Upper lobe of right lung (tissue), 1 donor: ENCODE data around the gene SDCCAG8. TPM values are rescaled to one million over a fixed set of nuclear protein-coding genes. Genes with fewer than 3 reads are reported as not detected.
"Not testable (repeated sequence)": the region's sequence is repeated elsewhere in the genome, so short reads cannot be mapped to it uniquely, and the experiment has no call there.

Experiments
- ATAC-seq: fragments of 200-7000 bp; cut with Tn5 transposase; one replicate; pipeline ENCODE4 v1.9.1; 2020; ENCODE audit warnings: mild to moderate bottlenecking, moderate library complexity
- DNase-seq: peaks from one replicate; pipeline ENCODE4 v3.0.0-alpha.2; 2020
- H3K27ac ChIP-seq: fragments of 200-600 bp; one replicate; pipeline ENCODE4 v1.8.0; 2022
- H3K27me3 ChIP-seq: fragments of 200-600 bp; one replicate; pipeline ENCODE4 v1.8.0; 2022; ENCODE audit warnings: mild to moderate bottlenecking
- H3K36me3 ChIP-seq: fragments of 200-600 bp; one replicate; pipeline ENCODE4 v1.8.0; 2022
- H3K4me1 ChIP-seq: fragments of 200-600 bp; one replicate; pipeline ENCODE4 v1.8.0; 2022
- H3K4me3 ChIP-seq: fragments of 200-600 bp; one replicate; pipeline ENCODE4 v1.8.0; 2022; ENCODE audit warnings: mild to moderate bottlenecking
- H3K9me3 ChIP-seq: fragments of 200-600 bp; one replicate; pipeline ENCODE4 v1.8.0; 2022
- intact Hi-C: fragments of 100-400 bp; cut with DNase I; formaldehyde crosslinking; loops from one replicate; pipeline ENCODE4 v1.11.0; 2022
- total RNA-seq: library from RNA; stranded (reverse); fragmentation: NEBNext Ultra II Directional; extraction: Animal tissue kit (Norgen Biotek cat#: 25700); gene quantifications from one replicate; pipeline ENCODE4 v1.2.1, GENCODE V29; 2021
- TF ChIP-seq, protein P1 (sequence below): fragments of 200-600 bp; IDR thresholded peaks from one replicate; pipeline ENCODE4 v1.8.0; 2022; ENCODE audit warnings: antibody characterized with exemption
- donor health status: DM: no; HTN: yes; CAD: no; lungs with severe emphysema.

SDCCAG8 gene
- total RNA-seq, 1 donor from 2014 or later: 71.9 TPM

DNA sequence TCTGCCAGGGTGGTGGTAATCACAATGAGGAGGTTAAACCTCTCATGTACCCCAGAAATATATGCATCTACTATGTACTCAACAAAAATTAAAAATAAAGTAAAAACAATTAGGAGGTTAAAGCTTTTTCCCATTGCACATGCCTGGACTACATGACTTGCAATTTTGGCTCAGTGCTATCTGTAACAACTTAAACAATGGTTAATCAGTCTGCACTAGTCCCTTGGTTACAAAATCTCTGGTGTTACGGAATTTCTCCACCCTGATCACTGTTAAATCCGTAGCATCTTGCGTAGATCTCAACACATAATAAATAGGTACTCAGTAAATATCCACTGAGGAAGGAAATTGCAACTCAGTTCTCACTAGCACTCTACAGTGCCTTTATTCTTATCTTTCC, 66.5 kb downstream of the SDCCAG8 start:
- Histone ChIP-seq H3K27me3 (no peaks in the 10 kb centered on the region), H3K4me3 (no peak overlapping the region), H3K27ac (no peak overlapping the region), H3K9me3 (no peaks in the 10 kb centered on the region), H3K36me3 (peaks cover 16% of the 10 kb centered on the region), H3K4me1 (no peaks in the 10 kb centered on the region)
- ATAC-seq (peak; percentile 14), DNase-seq (no peak)
- TF ChIP-seq, protein P1, sequence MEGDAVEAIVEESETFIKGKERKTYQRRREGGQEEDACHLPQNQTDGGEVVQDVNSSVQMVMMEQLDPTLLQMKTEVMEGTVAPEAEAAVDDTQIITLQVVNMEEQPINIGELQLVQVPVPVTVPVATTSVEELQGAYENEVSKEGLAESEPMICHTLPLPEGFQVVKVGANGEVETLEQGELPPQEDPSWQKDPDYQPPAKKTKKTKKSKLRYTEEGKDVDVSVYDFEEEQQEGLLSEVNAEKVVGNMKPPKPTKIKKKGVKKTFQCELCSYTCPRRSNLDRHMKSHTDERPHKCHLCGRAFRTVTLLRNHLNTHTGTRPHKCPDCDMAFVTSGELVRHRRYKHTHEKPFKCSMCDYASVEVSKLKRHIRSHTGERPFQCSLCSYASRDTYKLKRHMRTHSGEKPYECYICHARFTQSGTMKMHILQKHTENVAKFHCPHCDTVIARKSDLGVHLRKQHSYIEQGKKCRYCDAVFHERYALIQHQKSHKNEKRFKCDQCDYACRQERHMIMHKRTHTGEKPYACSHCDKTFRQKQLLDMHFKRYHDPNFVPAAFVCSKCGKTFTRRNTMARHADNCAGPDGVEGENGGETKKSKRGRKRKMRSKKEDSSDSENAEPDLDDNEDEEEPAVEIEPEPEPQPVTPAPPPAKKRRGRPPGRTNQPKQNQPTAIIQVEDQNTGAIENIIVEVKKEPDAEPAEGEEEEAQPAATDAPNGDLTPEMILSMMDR: no peak
- intact Hi-C loops: no loop called here

DNA sequence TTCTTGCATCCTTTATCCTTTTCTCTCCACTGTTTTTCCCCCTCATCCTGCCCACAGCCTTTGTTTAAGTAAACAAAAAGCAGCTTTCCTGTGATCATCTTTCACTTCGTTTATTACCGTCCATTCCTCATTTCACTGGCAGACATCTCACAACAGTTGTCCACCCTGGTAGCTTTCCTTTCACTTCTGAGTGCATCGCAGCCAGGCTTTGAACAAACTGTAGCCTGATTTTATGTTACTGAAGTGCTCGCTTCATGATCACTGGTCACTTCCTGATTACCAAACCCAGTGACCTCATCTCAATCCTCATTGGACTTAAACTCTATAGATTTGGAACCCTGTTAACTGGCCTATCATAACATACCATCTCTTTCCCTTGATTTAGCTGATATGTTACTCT, 67.7 kb downstream of the SDCCAG8 start:
- H3K27ac ChIP-seq: no peak overlapping the region
- no peaks in the 10 kb centered on the region for H3K9me3 ChIP-seq
- peaks cover 10% of the 10 kb centered on the region for H3K36me3 ChIP-seq
- no peak overlapping the region for H3K4me3 ChIP-seq
- intact Hi-C loops: no loop called here
- ATAC-seq: peak; percentile 41
- no peaks in the 10 kb centered on the region for H3K27me3 ChIP-seq
- TF ChIP-seq, protein P1: no peak
- no peak for DNase-seq
- no peaks in the 10 kb centered on the region for H3K4me1 ChIP-seq

DNA sequence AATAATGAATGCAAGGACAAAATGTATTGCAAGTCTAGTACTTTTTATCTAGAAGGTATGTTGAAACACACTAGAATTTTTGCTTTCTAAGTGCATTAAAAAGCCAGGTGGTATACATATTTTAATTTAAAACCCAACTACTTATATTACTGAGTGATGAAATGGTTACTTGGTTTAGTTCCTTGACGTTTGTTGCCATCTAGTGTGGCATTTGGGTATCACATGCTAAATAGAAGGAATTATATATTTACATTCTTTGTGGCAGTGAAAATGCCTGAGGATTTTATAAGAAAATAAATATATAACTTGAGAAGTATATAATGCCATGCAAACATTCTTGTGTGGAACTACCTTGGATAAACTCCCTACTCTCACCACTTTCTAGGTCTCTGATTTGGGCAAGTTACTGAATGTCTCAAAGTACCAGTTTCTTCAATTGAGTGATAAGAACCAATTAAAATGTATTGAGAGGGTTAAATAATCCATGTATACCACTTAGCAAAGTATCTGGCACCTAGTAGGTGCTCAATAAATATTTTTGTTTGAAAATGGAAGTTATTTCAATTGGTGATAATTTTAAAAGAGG, 69.6 kb downstream of the SDCCAG8 start:
- H3K4me3 ChIP-seq: no peak overlapping the region
- intact Hi-C loops: no loop called here
- ATAC-seq: peak; percentile 82
- H3K4me1 ChIP-seq: no peaks in the 10 kb centered on the region
- no peaks in the 10 kb centered on the region for H3K27me3 ChIP-seq
- H3K27ac ChIP-seq: no peak overlapping the region
- no peak for DNase-seq
- H3K9me3 ChIP-seq: no peaks in the 10 kb centered on the region
- TF ChIP-seq, protein P1: peak; percentile 81
- peaks cover 10% of the 10 kb centered on the region for H3K36me3 ChIP-seq

DNA sequence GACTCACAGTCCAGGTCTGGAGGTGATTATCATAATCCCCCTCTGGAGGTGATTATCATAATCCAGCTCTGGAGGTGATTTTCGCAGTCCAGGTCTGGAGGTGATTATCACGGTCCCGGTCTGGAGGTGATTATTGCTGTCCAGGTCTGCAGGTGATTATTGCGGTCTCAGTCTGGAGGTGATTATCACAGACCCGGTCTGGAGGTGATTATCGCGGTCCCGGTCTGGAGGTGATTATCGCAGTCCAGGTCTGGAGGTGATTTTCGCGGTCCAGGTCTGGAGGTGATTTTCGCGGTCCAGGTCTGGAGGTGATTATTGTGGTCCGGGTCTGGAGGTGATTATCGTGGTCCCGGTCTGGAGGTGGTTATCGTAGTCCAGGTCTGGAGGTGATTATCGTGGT, 76.6 kb downstream of the SDCCAG8 start:
- peaks cover 59% of the 10 kb centered on the region for H3K36me3 ChIP-seq
- H3K4me3 ChIP-seq: no peak overlapping the region
- no peaks in the 10 kb centered on the region for H3K4me1 ChIP-seq
- H3K9me3 ChIP-seq: no peaks in the 10 kb centered on the region
- DNase-seq: no peak
- no peaks in the 10 kb centered on the region for H3K27me3 ChIP-seq
- no peak for ATAC-seq
- H3K27ac ChIP-seq: no peak overlapping the region
- intact Hi-C loops: no loop called here
- TF ChIP-seq, protein P1: no peak

DNA sequence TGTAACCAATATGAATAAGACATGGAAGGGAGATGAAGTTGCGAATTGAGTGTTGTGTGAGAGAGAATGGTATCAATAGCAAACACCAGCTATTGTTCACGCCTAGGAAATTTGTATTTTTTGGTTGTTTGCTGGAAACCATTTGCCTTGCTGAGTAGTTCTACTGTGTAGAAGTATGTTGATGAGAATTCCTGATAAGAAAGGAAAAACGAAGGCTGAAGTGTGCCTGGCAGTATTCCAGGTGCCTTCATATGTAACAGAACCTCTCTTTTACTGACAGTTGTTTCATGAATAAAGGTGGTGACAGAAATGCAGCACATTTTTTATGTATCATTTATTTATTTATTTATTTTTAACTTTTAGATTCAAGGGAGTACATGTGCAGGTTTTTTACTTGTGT, 79.5 kb downstream of the SDCCAG8 start:
- Histone ChIP-seq H3K4me3 (no peak overlapping the region), H3K4me1 (no peaks in the 10 kb centered on the region), H3K27me3 (no peaks in the 10 kb centered on the region), H3K9me3 (no peaks in the 10 kb centered on the region), H3K36me3 (peaks cover 68% of the 10 kb centered on the region), H3K27ac (no peak overlapping the region)
- DNase-seq (no peak), ATAC-seq (no peak)
- intact Hi-C loops: no loop called here
- TF ChIP-seq, protein P1: no peak

DNA sequence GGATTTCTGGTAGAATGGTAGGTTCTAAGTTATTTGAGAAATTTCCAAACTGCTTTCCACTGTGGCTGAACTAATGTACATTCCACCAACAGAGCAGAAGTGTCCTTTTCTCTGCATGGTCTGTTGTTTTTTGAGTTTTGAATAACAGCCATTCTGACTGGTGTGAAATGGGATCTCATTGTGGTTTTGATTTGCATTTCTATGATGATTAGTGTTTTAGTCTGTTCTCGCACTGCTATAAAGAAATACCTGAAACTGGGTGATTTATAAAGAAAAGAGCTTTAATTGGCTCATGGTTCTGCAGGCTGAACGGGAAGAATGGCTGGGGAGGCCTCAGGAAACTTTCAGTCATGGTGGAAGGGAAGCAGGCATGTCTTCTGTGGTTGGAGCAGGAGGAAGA, 80.3 kb downstream of the SDCCAG8 start:
- Histone ChIP-seq H3K4me1 (no peaks in the 10 kb centered on the region), H3K27ac (no peak overlapping the region), H3K27me3 (no peaks in the 10 kb centered on the region), H3K36me3 (peaks cover 65% of the 10 kb centered on the region), H3K9me3 (no peaks in the 10 kb centered on the region), H3K4me3 (no peak overlapping the region)
- TF ChIP-seq, protein P1: no peak
- ATAC-seq (no peak), DNase-seq (no peak)
- intact Hi-C loops: no loop called here

DNA sequence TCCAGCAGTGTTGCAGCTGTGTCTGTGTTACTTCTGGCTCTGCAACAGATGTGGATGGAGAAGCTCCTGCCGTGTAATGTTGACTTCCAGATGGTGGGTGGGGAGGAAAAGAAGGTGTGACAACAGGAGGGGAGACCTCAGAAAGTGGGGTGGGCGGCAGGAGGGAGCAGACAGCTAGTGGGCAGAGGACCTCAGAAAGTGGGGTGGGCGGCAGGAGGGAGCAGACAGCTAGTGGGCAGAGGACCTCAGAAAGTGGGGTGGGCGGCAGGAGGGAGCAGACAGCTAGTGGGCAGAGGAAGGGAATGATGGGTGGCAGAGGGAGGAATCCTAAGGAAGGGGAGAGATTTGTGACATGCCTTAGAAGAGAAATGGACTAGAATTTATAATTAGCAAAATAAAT, 83.0 kb downstream of the SDCCAG8 start:
- ATAC-seq, H3K4me3 ChIP-seq, H3K4me1 ChIP-seq, H3K9me3 ChIP-seq, H3K27ac ChIP-seq, H3K27me3 ChIP-seq, intact Hi-C loops, DNase-seq: not testable (repeated sequence)
- peaks cover 54% of the 10 kb centered on the region for H3K36me3 ChIP-seq
